Suppressor macrophage (primary cell): Measurements from ENCODE around the gene OR2J1.
"Not testable (repeated sequence)": the region's sequence is repeated elsewhere in the genome, so short reads cannot be mapped to it uniquely, and the experiment has no call there.

Source experiments
- DNase-seq, 4 experiments: peaks; one replicate each; pipeline ENCODE4 v3.0.0-alpha.2; 2020 to 2022
- total RNA-seq, 17 experiments: gene quantifications; one replicate each; lab custom pipeline; 2026; ENCODE audit warnings: mixed read lengths in 6 of 17, inconsistent platforms in 3 of 17; lab: John Stamatoyannopoulos, UW

The OR2J1 gene
- 0 to 0.99 (median 0) reads per million in 17 experiments for total RNA-seq

DNA sequence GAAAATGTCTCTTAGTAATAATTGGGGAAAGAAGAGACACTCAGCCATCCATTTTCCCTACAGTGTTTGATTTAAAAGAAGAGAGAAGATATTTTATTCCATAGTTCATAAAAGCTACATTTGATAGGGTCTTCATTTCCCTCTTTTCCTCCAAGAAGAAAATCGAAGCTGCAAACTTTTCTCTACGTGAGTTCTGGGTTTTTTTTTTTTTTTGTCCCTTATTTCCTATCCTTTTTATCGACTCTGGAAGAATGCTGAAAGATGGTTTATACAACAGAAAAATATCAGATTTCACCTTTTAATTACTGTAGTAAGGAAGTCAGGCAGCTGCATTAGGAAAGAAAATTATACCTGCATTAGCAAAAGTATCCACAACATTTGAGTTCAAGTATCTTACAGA, at the start of gene OR2J1:
Gene OR2J1 (plus strand): TSS at position 301 of the 400 bp plus-strand sequence. CDS start 1,453 bp downstream, outside the sequence.
- no peak for DNase-seq

- DNase-seq, result no peak
Measured at GRCh38 chr6:29051680-29052079, 47.6 kb upstream of the OR2J1 start.

GRCh38 chr6:29071831-29072723, 27.2 kb upstream of the OR2J1 start:
- peak; percentile 21 to 47 (median 39) for DNase-seq

- DNase-seq, result no peak
Measured at GRCh38 chr6:29079203-29079602, 20.1 kb upstream of the OR2J1 start.

DNA sequence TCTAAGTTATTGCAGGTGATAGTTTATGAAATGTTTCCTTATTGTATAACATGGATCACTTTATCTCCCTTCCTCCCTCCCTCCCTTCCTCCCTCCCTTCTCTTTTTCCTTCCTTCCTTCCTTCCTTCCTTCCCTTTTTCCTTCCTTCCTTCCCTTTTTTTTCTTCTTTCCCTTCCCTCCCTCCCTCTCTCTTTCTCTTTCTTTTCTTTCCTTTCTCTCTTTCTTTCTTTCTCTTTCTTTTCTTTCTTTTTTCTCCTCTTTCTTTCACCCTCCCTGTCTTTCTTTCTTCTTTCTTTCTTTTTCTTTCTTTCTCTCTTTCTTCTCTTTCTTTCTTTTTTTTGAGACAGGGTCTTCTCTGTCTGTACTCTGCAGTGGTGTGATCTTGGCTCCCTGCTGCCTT, 18.0 kb upstream of the OR2J1 start:
- DNase-seq, result no peak

- DNase-seq, result no peak
Measured at GRCh38 chr6:29082457-29082856, 16.8 kb upstream of the OR2J1 start.

DNA sequence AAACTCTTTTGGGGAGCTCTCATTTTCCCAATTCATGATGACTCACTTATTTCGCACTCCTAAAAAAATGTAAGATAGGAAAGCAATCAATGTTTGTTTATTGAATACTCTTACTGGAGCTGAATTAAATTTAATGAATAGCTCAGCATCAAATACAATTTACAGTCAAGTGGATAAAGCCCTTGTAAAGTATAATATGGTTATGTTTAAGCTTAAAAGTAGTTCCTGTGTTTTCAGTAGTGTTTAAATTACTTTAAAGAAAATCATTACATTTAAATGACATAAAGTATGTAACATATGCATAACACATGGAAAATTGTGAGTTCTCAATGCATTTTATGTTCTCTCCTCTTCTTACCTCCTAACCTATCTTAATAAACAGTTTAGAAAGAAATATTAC, 12.1 kb upstream of the OR2J1 start, which contains the start of gene OR2B3:
Gene OR2B3 (minus strand): TSS at position 101 of the 400 bp plus-strand sequence. CDS start 65 bp downstream, at position 36.
- no peak for DNase-seq

GRCh38 chr6:29092957-29093356, 6.3 kb upstream of the OR2J1 start:
- no peak for DNase-seq

GRCh38 chr6:29097803-29098202, 1.5 kb upstream of the OR2J1 start:
- DNase-seq, result no peak

DNA sequence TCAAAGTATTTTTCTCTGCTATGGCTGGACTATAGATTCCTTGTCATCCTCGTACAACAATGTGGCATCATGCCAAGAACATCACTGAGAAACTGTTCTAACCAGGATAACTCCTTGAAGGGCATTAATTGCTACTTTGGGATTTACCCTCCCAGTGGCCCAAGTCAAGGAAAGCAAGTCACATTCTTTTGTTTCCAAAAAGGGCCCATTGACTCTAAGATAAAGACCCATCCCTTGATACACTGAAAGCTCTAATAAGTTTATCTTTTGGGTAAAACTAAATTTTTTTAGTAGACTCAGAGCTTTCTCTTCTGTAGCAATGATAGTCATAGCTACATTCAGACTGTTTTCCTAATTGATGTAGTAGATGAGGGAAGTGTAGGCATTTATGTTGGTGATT, 8.5 kb downstream of the OR2J1 start, which contains the start of gene OR2J3:
Gene OR2J3 (plus strand): TSS at position 301 of the 400 bp plus-strand sequence. CDS start 3,833 bp downstream, outside the sequence.
- no peak for DNase-seq

DNA sequence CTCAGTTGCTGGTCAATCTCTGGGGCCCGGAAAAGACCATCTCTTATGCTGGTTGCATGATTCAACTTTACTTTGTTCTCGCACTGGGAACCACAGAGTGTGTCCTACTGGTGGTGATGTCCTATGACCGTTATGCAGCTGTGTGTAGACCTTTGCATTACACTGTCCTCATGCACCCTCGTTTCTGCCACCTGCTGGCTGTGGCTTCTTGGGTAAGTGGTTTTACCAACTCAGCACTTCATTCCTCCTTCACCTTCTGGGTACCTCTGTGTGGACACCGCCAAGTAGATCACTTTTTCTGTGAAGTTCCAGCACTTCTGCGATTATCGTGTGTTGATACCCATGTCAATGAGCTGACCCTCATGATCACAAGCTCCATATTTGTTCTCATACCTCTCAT, 12.8 kb downstream of the OR2J1 start:
- no peak for DNase-seq

DNA sequence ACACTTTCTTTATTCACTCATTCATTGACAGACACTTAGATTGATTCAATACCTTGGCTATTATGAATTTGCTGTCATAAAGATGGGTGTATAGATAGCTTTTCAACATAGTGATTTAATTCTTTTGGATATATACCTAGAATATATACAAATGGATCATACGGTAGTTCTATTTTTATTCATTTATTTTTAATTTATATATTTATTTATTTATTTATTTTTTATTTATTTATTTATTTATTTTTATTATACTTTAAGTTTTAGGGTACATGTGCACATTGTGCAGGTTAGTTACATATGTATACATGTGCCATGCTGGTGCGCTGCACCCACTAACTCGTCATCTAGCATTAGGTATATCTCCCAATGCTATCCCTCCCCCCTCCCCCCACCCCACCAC, 15.7 kb downstream of the OR2J1 start:
- not testable (repeated sequence) for DNase-seq

GRCh38 chr6:29129326-29130012, 30.2 kb downstream of the OR2J1 start:
- DNase-seq, result no peak

DNA sequence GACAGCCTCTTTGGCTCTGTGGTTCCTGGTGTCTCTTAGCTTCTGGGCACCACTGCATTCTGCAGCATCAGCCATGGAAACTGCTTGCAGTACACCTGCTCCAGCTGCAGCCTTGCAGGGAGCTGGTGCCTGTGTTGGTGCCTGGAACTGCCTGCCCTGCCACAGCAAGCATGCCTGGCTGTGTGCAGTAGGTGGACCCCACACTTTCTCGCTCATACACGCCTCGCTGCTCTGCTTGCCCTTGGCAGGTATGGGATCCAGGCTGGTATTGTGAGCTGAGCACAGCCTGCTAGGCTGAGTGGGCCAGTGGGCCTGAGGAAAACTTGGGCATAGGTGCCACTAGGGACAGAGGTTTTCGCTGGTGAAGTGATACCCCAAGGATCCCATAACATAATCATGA, 31.4 kb downstream of the OR2J1 start:
- DNase-seq, result no peak

DNA sequence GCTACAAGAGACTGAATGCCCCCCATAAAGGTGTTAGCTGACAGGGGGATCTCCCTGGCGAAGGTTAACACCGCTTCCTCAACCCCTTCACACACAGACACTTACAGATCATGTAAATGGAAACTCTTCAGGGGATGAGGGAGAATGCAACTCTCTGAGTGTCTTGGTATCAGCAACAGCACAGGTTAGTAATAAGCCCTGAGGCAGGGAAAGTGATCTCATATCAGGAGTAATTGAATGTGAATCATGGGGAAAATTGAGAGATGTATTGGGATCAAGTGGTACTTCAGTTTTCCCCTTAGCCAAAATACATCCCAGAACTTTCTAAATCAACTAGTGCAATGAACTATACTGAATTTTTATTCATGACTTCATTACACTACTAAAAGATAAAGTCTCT, 32.4 kb downstream of the OR2J1 start:
- DNase-seq, result no peak

GRCh38 chr6:29137724-29138123, 38.4 kb downstream of the OR2J1 start:
- DNase-seq, result no peak

DNA sequence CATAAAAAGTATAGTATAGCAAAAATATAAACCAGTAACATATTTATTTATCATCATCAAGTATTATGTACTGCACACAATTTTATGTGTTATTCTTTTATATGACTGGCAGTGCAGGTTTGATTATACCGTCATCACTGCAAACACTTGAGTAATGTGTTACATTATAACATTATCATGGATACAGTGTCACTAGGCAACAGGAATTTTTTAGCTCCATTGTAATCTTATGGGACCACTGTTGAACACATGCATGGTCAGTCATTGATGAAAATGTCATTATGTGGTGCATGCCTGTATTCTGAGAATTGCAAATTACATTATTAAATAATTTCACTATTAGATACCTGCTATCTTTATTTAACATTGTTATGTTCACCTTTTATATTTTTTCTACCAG, 42.3 kb downstream of the OR2J1 start:
- DNase-seq, result no peak

- DNase-seq, result no peak
Measured at GRCh38 chr6:29142309-29142708, 43.0 kb downstream of the OR2J1 start.

- DNase-seq, result no peak
Measured at GRCh38 chr6:29146179-29146578, 46.9 kb downstream of the OR2J1 start.

- no peak for DNase-seq
Measured at GRCh38 chr6:29147074-29147473, 47.8 kb downstream of the OR2J1 start.

DNA sequence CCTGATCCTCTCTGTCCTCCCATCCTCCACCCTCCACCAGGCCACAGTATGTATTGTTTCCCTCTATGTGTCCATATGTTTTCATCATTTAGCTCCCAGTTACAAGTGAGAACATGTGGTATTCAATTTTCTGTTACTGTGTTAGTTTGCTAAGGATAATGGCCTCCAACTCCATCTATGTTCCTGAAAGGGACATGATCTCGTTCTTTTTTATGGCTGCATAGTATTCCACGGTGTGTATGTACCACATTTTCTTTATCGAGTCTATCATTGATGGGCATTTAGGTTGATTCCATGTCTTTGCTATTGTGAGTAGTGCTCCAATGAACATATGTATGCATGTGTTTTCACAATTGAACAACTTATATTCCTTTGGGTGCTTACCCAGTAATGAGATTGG, 50.2 kb downstream of the OR2J1 start:
- DNase-seq, result not testable (repeated sequence)
